Tibial nerve (tissue), 4 donors: ENCODE measurements around the gene SAMD14. TPM values are rescaled to one million over a fixed set of nuclear protein-coding genes. Genes with fewer than 3 reads are reported as not detected.

Experiments
- DNase-seq, 2 donors: peaks; one replicate each; pipeline ENCODE4 v3.0.0-alpha.2; 2019; ENCODE audit warnings: low spot score in 2 of 2
- H3K27ac ChIP-seq, 4 donors: fragments of 200-600 bp; sonication (generic) in 3 of 4; one replicate each; pipeline ENCODE4 v1.5.1; 2017 to 2019; ENCODE audit warnings: mild to moderate bottlenecking in 1 of 4
- H3K27me3 ChIP-seq, 2 donors: fragments of 200-600 bp; sonication (generic) in 1 of 2; one replicate each; pipeline versions ENCODE4 v1.5.1 to v1.6.0; 2017 to 2019
- H3K36me3 ChIP-seq, 3 donors: fragments of 200-600 bp; sonication (generic); one replicate each; pipeline ENCODE4 v1.5.1; 2018 to 2019
- H3K4me1 ChIP-seq, 4 donors: fragments of 200-600 bp; sonication (generic) in 3 of 4; one replicate each; pipeline ENCODE4 v1.5.1; 2017 to 2019
- H3K4me3 ChIP-seq, 4 donors: fragments of 200-600 bp; sonication (generic) in 3 of 4; one replicate each; pipeline ENCODE4 v1.5.1; 2017 to 2019; ENCODE audit warnings: mild to moderate bottlenecking in 1 of 4, moderate library complexity in 1 of 4
- H3K9me3 ChIP-seq, 4 donors: fragments of 200-600 bp; sonication (generic) in 3 of 4; one replicate each; pipeline ENCODE4 v1.5.1; 2017 to 2019
- CTCF ChIP-seq, 5 experiments: fragments of 200-600 bp in 3 of 5; fragments of 450-650 bp in 2 of 5; sonication (generic) in 3 of 5; IDR thresholded peaks; one replicate each; pipeline ENCODE4 v1.5.1; 2016 to 2019; ENCODE audit warnings: antibody characterized with exemption in 5 of 5, mild to moderate bottlenecking in 3 of 5, moderate library complexity in 2 of 5
- EP300 ChIP-seq, 2 donors: sonication (generic); formaldehyde crosslinking; IDR thresholded peaks; one replicate each; pipeline ENCODE4 v1.6.1; 2017; ENCODE audit warnings: antibody characterized with exemption in 2 of 2, mild to moderate bottlenecking in 1 of 2
- POLR2A ChIP-seq, 2 donors: fragments of 450-650 bp; IDR thresholded peaks; one replicate each; pipeline ENCODE4 v1.6.1; 2017; ENCODE audit warnings: antibody characterized with exemption in 2 of 2, mild to moderate bottlenecking in 2 of 2, moderate library complexity in 2 of 2
- WGBS, 2 donors: methylation state at CpG; one replicate each; pipeline ENCODE4 v1.1.5; 2018; 5-methylcytosine and 5-hydroxymethylcytosine counted together
- total RNA-seq, 4 donors: library from RNA; depleted of rRNA; stranded (reverse); fragments of >200 nt; gene quantifications; one replicate each; pipeline ENCODE4 v1.1.0, GENCODE V29; 2016

The SAMD14 gene
- total RNA-seq, 4 donors from 2014 or later, result 0.63 to 1.5 (median 1.1) TPM

- Histone ChIP-seq H3K27ac (no peak overlapping the region), H3K36me3 (peaks cover 0 to 69% (median 7%) of the 10 kb centered on the region in 3 donors), H3K9me3 (no peaks in the 10 kb centered on the region), H3K27me3 (no peaks in the 10 kb centered on the region), H3K4me1 (no peaks in the 10 kb centered on the region), H3K4me3 (no peak overlapping the region)
- TF ChIP-seq CTCF (IDR thresholded peaks at IDR 0.05) (no peak), POLR2A (IDR thresholded peaks at IDR 0.05) (no peak), EP300 (IDR thresholded peaks at IDR 0.05) (no peak)
- 85 to 95% methylated on average over 6 of the region's 6 CpGs for WGBS, 2 donors
- DNase-seq, result no peak
Measured at GRCh38 chr17:50071692-50072091, 58.3 kb downstream of the SAMD14 start.

GRCh38 chr17:50070908-50071680 is 58.9 kb downstream of the SAMD14 start:
- no peak overlapping the region for H3K27ac ChIP-seq
- no peaks in the 10 kb centered on the region for H3K9me3 ChIP-seq
- no peak for DNase-seq
- WGBS, 2 donors, result 91 to 95% methylated on average over 16 of the region's 16 CpGs
- H3K27me3 ChIP-seq, result no peaks in the 10 kb centered on the region
- no peak overlapping the region for H3K4me3 ChIP-seq
- TF ChIP-seq EP300 (IDR thresholded peaks at IDR 0.05) (no peak), CTCF (IDR thresholded peaks at IDR 0.05) (no peak), POLR2A (IDR thresholded peaks at IDR 0.05) (no peak)
- peaks cover 0 to 63% (median 7%) of the 10 kb centered on the region in 3 donors for H3K36me3 ChIP-seq
- H3K4me1 ChIP-seq, result no peaks in the 10 kb centered on the region

GRCh38 chr17:50067996-50068395 is 62.0 kb downstream of the SAMD14 start:
- 93 to 97% methylated on average over 13 of the region's 13 CpGs for WGBS, 2 donors
- peaks cover 0 to 35% (median 4%) of the 10 kb centered on the region in 3 donors for H3K36me3 ChIP-seq
- DNase-seq, result no peak
- no peak overlapping the region for H3K27ac ChIP-seq
- no peaks in the 10 kb centered on the region for H3K27me3 ChIP-seq
- no peak overlapping the region for H3K4me3 ChIP-seq
- H3K9me3 ChIP-seq, result no peaks in the 10 kb centered on the region
- TF ChIP-seq POLR2A (IDR thresholded peaks at IDR 0.05) (no peak), CTCF (IDR thresholded peaks at IDR 0.05) (no peak), EP300 (IDR thresholded peaks at IDR 0.05) (no peak)
- peaks cover 0 to 28% (median 18%) of the 10 kb centered on the region in 4 donors for H3K4me1 ChIP-seq

- H3K9me3 ChIP-seq, result no peaks in the 10 kb centered on the region
- H3K4me1 ChIP-seq, result peaks cover 0 to 38% (median 27%) of the 10 kb centered on the region in 4 donors
- no peak for DNase-seq
- H3K27ac ChIP-seq, result peak overlapping the region in 1 of 4 donors; percentile 95
- H3K4me3 ChIP-seq, result no peak overlapping the region
- no peaks in the 10 kb centered on the region for H3K27me3 ChIP-seq
- H3K36me3 ChIP-seq, result peaks cover 0 to 25% (median 4%) of the 10 kb centered on the region in 3 donors
- no peak for TF ChIP-seq POLR2A (IDR thresholded peaks at IDR 0.05)
- WGBS, 2 donors, result 94 to 97% methylated on average over 2 of the region's 2 CpGs
Measured at GRCh38 chr17:50066995-50067394, 63.0 kb downstream of the SAMD14 start.

GRCh38 chr17:50065056-50065455 is 64.9 kb downstream of the SAMD14 start:
- Histone ChIP-seq H3K4me3 (no peak overlapping the region), H3K9me3 (no peaks in the 10 kb centered on the region), H3K4me1 (peaks cover 0 to 57% (median 47%) of the 10 kb centered on the region in 4 donors), H3K36me3 (peaks cover 0 to 11% (median 4%) of the 10 kb centered on the region in 3 donors), H3K27ac (peak overlapping the region; percentile 45 to 95 (median 75)), H3K27me3 (no peaks in the 10 kb centered on the region)
- WGBS, 2 donors, result 45 to 52% methylated on average over 3 of the region's 3 CpGs
- no peak for TF ChIP-seq POLR2A (IDR thresholded peaks at IDR 0.05)
- peak in 1 of 5 experiments; percentile 6 for TF ChIP-seq CTCF (IDR thresholded peaks at IDR 0.05)
- TF ChIP-seq EP300 (IDR thresholded peaks at IDR 0.05), result no peak
- no peak for DNase-seq
